ENCODE measurements around the gene THEMIS2.
A peak's percentile ranks its signal among the peaks of the same experiment; 100 is the strongest.

The THEMIS2 gene

DNA sequence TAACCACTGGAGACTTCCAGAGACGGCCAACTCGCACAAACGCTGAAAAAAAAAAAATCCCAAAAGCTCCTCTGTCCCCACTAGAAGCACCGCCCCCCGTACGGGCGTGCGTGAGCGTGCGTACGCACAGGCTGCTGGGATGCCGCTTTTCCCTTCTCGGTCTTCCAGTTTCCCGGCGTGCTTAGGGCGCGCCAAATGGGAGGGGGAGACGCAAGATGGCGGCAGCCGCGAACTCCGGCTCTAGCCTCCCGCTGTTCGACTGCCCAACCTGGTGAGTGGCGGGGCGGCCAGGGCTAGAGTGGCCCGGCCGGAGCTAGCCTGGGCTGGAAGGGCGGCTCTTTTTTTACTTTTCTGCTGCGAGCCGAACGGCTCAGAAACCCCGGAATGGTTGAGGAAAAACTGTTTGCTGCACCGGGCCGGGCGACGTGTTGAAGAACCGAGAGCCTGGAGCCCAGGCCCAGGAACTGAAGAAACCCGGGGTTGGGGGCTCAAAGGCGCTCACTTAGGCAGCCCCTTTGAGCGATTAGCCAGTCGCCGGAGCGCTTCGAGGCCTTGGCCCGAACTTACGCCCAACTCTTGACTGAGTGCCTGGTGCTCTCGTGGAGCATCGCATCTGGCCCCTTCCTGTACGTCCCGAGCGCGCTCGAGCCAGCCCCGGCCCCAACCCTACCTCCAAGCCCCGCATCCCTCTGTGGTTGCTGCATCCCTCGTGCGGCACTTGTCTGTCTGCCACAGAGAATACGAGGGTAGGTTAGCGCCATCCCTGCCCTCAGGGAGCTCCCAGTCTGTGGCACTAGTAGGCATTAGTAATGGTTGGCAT, 41.5 kb upstream of the THEMIS2 start, which contains the start of gene PPP1R8:
PPP1R8 (plus strand) TSS at position 162 of the 820 bp plus-strand sequence; CDS start at position 216, 54 bp downstream.
- ATAC-seq: peak; percentile 100
- TF ChIP-seq ZC3H10 (CRISPR knock-in tag; IDR thresholded peaks at IDR 0.05): no peak
- no peak for TF ChIP-seq GLIS3 (CRISPR knock-in tag; IDR thresholded peaks at IDR 0.05)
- TF ChIP-seq ZFP3 (CRISPR knock-in tag; IDR thresholded peaks at IDR 0.05): no peak
- no peak for TF ChIP-seq RARB (CRISPR knock-in tag; IDR thresholded peaks at IDR 0.05)
- TF ChIP-seq, protein P1, sequence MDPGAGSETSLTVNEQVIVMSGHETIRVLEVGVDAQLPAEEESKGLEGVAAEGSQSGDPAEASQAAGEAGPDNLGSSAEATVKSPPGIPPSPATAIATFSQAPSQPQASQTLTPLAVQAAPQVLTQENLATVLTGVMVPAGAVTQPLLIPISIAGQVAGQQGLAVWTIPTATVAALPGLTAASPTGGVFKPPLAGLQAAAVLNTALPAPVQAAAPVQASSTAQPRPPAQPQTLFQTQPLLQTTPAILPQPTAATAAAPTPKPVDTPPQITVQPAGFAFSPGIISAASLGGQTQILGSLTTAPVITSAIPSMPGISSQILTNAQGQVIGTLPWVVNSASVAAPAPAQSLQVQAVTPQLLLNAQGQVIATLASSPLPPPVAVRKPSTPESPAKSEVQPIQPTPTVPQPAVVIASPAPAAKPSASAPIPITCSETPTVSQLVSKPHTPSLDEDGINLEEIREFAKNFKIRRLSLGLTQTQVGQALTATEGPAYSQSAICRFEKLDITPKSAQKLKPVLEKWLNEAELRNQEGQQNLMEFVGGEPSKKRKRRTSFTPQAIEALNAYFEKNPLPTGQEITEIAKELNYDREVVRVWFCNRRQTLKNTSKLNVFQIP (CRISPR knock-in tag; IDR thresholded peaks at IDR 0.05; ENCODE audit: borderline replicate concordance, low read depth): no peak
- TF ChIP-seq, protein P2, sequence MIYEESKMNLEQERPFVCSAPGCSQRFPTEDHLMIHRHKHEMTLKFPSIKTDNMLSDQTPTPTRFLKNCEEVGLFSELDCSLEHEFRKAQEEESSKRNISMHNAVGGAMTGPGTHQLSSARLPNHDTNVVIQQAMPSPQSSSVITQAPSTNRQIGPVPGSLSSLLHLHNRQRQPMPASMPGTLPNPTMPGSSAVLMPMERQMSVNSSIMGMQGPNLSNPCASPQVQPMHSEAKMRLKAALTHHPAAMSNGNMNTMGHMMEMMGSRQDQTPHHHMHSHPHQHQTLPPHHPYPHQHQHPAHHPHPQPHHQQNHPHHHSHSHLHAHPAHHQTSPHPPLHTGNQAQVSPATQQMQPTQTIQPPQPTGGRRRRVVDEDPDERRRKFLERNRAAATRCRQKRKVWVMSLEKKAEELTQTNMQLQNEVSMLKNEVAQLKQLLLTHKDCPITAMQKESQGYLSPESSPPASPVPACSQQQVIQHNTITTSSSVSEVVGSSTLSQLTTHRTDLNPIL (CRISPR knock-in tag; IDR thresholded peaks at IDR 0.05; ENCODE audit: low read depth): no peak
- TF ChIP-seq SNAI2 (CRISPR knock-in tag; IDR thresholded peaks at IDR 0.05): no peak
- no peak for TF ChIP-seq OSR1 (CRISPR knock-in tag; IDR thresholded peaks at IDR 0.05)
- TF ChIP-seq CSDC2 (CRISPR knock-in tag; IDR thresholded peaks at IDR 0.05): no peak
- TF ChIP-seq, protein P3, sequence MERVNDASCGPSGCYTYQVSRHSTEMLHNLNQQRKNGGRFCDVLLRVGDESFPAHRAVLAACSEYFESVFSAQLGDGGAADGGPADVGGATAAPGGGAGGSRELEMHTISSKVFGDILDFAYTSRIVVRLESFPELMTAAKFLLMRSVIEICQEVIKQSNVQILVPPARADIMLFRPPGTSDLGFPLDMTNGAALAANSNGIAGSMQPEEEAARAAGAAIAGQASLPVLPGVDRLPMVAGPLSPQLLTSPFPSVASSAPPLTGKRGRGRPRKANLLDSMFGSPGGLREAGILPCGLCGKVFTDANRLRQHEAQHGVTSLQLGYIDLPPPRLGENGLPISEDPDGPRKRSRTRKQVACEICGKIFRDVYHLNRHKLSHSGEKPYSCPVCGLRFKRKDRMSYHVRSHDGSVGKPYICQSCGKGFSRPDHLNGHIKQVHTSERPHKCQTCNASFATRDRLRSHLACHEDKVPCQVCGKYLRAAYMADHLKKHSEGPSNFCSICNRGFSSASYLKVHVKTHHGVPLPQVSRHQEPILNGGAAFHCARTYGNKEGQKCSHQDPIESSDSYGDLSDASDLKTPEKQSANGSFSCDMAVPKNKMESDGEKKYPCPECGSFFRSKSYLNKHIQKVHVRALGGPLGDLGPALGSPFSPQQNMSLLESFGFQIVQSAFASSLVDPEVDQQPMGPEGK (CRISPR knock-in tag; IDR thresholded peaks at IDR 0.05; ENCODE audit: borderline replicate concordance): no peak
- TF ChIP-seq, protein P4, sequence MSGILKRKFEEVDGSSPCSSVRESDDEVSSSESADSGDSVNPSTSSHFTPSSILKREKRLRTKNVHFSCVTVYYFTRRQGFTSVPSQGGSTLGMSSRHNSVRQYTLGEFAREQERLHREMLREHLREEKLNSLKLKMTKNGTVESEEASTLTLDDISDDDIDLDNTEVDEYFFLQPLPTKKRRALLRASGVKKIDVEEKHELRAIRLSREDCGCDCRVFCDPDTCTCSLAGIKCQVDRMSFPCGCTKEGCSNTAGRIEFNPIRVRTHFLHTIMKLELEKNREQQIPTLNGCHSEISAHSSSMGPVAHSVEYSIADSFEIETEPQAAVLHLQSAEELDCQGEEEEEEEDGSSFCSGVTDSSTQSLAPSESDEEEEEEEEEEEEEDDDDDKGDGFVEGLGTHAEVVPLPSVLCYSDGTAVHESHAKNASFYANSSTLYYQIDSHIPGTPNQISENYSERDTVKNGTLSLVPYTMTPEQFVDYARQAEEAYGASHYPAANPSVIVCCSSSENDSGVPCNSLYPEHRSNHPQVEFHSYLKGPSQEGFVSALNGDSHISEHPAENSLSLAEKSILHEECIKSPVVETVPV (CRISPR knock-in tag; IDR thresholded peaks at IDR 0.05): no peak
- TF ChIP-seq ARNTL (CRISPR knock-in tag; IDR thresholded peaks at IDR 0.05; ENCODE audit: borderline replicate concordance, low read depth): no peak
- TF ChIP-seq ISL1 (CRISPR knock-in tag; IDR thresholded peaks at IDR 0.05): no peak
- TF ChIP-seq ZNF8 (CRISPR knock-in tag; IDR thresholded peaks at IDR 0.05): no peak

DNA sequence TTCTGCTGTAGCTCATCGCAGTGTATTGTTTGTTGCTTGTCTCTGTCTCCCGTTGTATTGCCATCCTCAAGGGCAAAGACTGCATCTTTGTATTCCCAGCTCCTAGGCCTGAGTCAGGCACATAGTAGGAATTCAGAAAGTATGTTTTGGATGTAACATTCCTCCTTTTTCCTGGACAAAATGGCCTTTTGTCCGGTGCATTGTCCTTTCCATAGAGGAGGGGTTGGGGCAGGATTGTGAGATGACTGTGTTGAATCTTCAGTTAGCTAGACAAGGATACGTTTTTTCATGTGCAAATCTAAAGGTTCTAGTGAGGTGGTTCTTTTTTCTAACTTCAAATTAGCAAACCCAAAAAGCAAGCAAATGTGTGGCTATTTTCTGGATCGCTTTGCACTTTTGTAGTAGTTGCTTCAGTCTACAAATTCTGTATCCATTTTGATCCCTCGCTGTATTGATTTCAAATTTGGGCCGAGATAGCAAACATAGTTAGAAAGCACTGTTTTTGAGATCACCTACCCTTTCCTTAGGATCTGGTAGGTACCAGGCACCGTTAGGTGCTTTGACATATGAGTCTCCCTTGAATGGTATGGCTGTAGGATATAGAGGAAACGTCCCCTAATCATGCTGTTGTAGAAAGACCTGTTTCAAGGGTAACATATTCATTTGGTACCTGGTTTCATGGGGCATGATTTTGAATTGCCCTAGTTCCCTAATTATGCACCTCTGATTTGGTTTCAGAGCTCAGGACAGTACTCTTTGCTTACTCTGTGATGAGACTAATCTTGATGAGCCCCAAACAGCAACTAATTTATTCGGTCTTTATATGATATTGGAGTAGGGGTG, 40.6 kb upstream of the THEMIS2 start:
- no peak for ATAC-seq
- no peak for TF ChIP-seq BACH2 (CRISPR knock-in tag; IDR thresholded peaks at IDR 0.05; ENCODE audit: borderline replicate concordance)
- no peak for TF ChIP-seq ZNF70 (CRISPR knock-in tag; IDR thresholded peaks at IDR 0.05)
- TF ChIP-seq, protein P5, sequence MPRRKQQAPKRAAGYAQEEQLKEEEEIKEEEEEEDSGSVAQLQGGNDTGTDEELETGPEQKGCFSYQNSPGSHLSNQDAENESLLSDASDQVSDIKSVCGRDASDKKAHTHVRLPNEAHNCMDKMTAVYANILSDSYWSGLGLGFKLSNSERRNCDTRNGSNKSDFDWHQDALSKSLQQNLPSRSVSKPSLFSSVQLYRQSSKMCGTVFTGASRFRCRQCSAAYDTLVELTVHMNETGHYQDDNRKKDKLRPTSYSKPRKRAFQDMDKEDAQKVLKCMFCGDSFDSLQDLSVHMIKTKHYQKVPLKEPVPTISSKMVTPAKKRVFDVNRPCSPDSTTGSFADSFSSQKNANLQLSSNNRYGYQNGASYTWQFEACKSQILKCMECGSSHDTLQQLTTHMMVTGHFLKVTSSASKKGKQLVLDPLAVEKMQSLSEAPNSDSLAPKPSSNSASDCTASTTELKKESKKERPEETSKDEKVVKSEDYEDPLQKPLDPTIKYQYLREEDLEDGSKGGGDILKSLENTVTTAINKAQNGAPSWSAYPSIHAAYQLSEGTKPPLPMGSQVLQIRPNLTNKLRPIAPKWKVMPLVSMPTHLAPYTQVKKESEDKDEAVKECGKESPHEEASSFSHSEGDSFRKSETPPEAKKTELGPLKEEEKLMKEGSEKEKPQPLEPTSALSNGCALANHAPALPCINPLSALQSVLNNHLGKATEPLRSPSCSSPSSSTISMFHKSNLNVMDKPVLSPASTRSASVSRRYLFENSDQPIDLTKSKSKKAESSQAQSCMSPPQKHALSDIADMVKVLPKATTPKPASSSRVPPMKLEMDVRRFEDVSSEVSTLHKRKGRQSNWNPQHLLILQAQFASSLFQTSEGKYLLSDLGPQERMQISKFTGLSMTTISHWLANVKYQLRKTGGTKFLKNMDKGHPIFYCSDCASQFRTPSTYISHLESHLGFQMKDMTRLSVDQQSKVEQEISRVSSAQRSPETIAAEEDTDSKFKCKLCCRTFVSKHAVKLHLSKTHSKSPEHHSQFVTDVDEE (CRISPR knock-in tag; IDR thresholded peaks at IDR 0.05): no peak
- TF ChIP-seq ZFP30 (CRISPR knock-in tag; IDR thresholded peaks at IDR 0.05): no peak
- TF ChIP-seq, protein P2 (CRISPR knock-in tag; IDR thresholded peaks at IDR 0.05; ENCODE audit: low read depth): no peak
- TF ChIP-seq ISL1 (CRISPR knock-in tag; IDR thresholded peaks at IDR 0.05): no peak
- TF ChIP-seq TOX (CRISPR knock-in tag; IDR thresholded peaks at IDR 0.05; ENCODE audit: borderline replicate concordance): no peak
- no peak for TF ChIP-seq GLIS3 (CRISPR knock-in tag; IDR thresholded peaks at IDR 0.05)
- TF ChIP-seq, protein P3 (CRISPR knock-in tag; IDR thresholded peaks at IDR 0.05; ENCODE audit: borderline replicate concordance): no peak
- TF ChIP-seq PPARA (CRISPR knock-in tag; IDR thresholded peaks at IDR 0.05; ENCODE audit: borderline replicate concordance): no peak
- TF ChIP-seq, protein P4 (CRISPR knock-in tag; IDR thresholded peaks at IDR 0.05): no peak
